RWPE1 (cell line): ENCODE results near the gene PTPN4.
"Not testable (repeated sequence)": the region's sequence is repeated elsewhere in the genome, so short reads cannot be mapped to it uniquely, and the experiment has no call there.

Experiments
- CTCF ChIA-PET: fragments of 350-600 bp; sonication (Branson Sonifier 250); formaldehyde crosslinking; extraction: SDS; loops from one replicate; lab custom pipeline; 2021; lab: Yijun Ruan, JAX
- POLR2A ChIA-PET: fragments of 400-600 bp; formaldehyde crosslinking; extraction: SDS; loops from one replicate; lab custom pipeline; 2020; ENCODE audit warnings: antibody characterized with exemption; ENCODE audit not compliant: low non-redundant PET; lab: Yijun Ruan, JAX
- DNase-seq: peaks from one replicate; pipeline ENCODE4 v3.0.0; 2012; ENCODE audit warnings: low spot score
- H3K27ac ChIP-seq: fragments of 450-650 bp; 2 replicates; pipeline ENCODE4 v1.5.1; 2017
- TF ChIP-seq, protein P1 (sequence below): fragments of 450-650 bp; conservative IDR thresholded peaks from 2 replicates; pipeline ENCODE4 v1.5.1; 2017; ENCODE audit warnings: low read depth, mild to moderate bottlenecking

PTPN4 gene

DNA sequence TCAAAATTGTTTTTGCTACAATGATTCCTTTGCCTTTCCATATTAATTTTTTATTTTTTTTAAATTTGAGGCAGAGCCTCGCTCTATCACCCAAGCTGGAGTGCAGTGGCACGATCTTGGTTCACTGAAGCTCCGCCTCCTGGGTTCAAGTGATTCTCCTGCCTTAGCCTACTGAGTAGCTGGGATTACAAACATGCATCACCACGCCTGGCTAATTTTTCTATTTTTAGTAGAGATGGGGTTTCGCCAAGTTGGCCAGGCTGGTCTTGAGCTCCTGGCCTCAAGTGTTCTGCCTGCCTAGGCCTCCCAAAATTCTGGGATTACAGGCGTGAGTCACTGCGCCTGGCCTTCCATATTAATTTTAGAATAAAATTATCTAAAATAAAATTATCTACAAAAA, 41.3 kb downstream of the PTPN4 start:
- ChIA-PET CTCF (interaction anchor here (0.6 to 0.7 kb wide), 2 partner anchors 9 to 23 kb away, joined by 3 read pairs; no protein-coding TSS in a partner anchor), POLR2A (no interaction called here)
- DNase-seq: no peak
- TF ChIP-seq, protein P1, sequence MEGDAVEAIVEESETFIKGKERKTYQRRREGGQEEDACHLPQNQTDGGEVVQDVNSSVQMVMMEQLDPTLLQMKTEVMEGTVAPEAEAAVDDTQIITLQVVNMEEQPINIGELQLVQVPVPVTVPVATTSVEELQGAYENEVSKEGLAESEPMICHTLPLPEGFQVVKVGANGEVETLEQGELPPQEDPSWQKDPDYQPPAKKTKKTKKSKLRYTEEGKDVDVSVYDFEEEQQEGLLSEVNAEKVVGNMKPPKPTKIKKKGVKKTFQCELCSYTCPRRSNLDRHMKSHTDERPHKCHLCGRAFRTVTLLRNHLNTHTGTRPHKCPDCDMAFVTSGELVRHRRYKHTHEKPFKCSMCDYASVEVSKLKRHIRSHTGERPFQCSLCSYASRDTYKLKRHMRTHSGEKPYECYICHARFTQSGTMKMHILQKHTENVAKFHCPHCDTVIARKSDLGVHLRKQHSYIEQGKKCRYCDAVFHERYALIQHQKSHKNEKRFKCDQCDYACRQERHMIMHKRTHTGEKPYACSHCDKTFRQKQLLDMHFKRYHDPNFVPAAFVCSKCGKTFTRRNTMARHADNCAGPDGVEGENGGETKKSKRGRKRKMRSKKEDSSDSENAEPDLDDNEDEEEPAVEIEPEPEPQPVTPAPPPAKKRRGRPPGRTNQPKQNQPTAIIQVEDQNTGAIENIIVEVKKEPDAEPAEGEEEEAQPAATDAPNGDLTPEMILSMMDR: no peak
- H3K27ac ChIP-seq: no peak overlapping the region

DNA sequence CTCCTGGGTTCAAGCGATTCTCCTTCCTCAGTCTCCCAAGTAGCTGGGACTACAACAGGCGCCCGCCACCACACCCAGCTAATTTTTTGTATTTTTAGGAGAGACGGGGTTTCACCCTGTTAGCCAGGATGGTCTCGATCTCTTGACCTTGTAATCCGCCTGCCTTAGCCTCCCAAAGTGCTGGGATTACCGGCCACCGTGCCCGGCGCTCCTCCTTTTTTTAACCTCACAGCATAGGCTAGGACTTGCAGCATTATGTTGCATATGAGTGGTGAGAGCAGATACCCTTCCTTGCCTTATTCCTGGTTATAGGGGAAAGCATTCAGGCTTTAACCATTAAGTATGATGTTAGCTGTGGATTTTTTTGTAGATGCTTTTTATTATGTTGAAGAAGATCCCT, 42.3 kb downstream of the PTPN4 start:
- POLR2A ChIA-PET, DNase-seq, CTCF ChIA-PET, H3K27ac ChIP-seq: not testable (repeated sequence)

DNA sequence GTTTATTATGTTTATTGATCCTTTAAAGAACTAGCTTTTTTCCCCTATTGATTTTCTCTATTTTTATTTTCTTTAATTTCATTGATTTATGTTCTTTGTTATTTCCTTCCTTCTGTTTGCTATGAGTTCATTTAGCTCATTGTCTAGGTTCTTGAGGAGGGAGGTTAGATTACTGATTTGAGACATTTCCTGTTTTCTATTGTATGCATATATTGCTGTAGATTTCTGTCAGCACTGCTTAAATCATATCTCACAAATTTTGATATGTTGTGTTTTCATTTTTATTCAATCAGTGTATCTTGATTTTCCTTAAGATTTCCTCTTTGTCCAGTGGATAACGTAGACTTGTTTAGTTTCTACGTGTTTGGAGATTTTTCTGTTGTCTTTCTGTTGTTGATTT, 43.4 kb downstream of the PTPN4 start:
- TF ChIP-seq, protein P1: no peak
- ChIA-PET POLR2A (no interaction called here), CTCF (no interaction called here)
- no peak for DNase-seq
- no peak overlapping the region for H3K27ac ChIP-seq

DNA sequence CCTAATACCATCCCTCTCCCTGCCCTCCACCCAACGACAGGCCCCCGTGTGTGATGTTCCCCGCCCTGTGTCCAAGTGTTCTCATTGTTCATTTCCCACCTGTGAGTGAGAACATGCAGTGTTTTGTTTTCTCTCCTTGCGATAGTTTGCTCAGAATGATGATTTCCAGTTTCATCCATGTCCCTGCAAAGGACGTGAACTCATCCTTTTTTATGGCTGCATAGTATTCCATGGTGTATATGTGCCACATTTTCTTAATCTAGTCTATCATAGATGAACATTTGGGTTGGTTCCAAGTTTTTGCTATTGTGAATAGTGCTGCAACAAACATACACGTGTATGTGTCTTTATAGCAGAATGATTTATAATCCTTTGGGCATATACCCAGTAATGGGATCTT, 44.7 kb downstream of the PTPN4 start:
- CTCF ChIA-PET, DNase-seq, H3K27ac ChIP-seq, POLR2A ChIA-PET: not testable (repeated sequence)

DNA sequence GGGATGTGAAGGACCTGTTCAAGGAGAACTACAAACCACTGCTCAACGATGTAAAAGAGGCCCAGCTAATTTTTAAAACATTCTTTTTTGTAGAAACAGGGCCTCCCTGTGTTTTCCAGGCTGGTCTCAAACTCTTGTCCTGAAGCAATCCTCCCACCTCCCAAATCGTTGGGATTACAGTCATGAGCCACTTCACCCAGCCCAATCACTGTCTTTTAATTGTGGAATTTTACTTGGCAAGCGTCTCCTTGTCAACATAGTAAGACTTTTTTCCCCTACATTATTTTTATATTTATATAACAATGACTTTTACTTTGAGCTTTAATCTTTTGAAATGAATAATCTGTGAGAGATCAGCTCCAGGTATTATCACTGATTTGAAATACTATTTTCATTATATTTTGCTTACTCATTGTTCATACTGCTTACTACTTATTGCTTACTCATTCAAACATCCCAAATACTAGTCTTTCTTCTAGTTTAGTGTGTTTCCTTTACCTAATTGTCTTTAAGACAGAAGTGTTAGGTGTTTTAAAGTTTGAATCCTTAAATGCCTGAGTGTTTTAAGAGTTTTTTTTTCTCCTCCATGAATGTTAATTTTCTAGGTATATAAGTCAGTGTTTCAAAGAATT, 48.9 kb downstream of the PTPN4 start:
- ChIA-PET POLR2A (no interaction called here), CTCF (no interaction called here)
- H3K27ac ChIP-seq: no peak overlapping the region
- peak; percentile 18 for DNase-seq
- TF ChIP-seq, protein P1: no peak

DNA sequence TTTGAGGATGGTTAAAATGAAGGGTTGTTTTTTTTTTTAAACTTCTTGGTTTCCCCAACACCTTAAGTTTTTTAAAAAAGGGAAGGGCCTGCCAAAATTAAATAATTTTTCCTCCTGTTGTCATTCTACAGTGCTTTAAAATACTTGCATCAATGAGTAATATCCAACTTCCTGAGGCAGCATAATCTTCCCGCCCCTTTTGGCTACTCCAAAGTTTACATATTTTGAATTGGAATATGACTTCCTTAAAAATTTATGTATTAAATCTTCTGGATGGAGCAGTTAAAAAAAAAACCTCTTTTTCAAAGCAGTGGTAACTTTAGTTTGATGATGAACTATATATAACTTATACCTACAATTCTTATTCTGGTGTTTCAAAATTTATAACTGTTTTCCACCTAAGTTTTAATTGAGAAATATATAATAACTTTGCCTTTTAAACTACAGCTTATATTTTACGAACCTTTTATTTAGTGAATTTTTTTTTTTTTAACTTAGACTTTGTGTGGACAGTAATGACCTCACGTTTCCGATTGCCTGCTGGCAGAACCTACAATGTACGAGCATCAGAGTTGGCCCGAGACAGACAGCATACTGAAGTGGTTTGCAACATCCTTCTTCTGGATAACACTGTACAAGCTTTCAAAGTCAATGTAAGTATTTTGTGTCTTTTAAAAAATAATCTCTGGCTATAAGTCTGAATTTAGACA, 49.8 kb downstream of the PTPN4 start:
- CTCF ChIA-PET: interaction anchor here (0.6 kb wide), 1 partner anchor 9 kb away, joined by 3 read pairs; no protein-coding TSS in a partner anchor
- TF ChIP-seq, protein P1: no peak
- peak; percentile 22 for DNase-seq
- POLR2A ChIA-PET: no interaction called here
- H3K27ac ChIP-seq: no peak overlapping the region

- TF ChIP-seq, protein P1: no peak
- DNase-seq: no peak
- CTCF ChIA-PET: interaction anchor here (0.6 kb wide), 1 partner anchor 9 kb away, joined by 3 read pairs; no protein-coding TSS in a partner anchor
- POLR2A ChIA-PET: no interaction called here
- H3K27ac ChIP-seq: no peak overlapping the region
These were observed 50.4 kb downstream of the PTPN4 start for GRCh38 chr2:119810049-119810630.
